Liver (tissue), 9 donors: Measurements from ENCODE around the gene HIBADH. TPM values are rescaled to one million over a fixed set of nuclear protein-coding genes. Genes with fewer than 3 reads are reported as not detected.

Source experiments
- DNase-seq: peaks from one replicate; pipeline ENCODE4 v3.0.0-alpha.2; 2017; ENCODE audit warnings: low spot score
- H3K27ac ChIP-seq, 2 donors: one replicate each; pipeline ENCODE4 v1.7.0; 2013; ENCODE audit warnings: inconsistent platforms in 2 of 2, low read length in 2 of 2, control low read depth in 1 of 2, low read depth in 1 of 2, mild to moderate bottlenecking in 1 of 2
- H3K27me3 ChIP-seq, 4 donors: one replicate each; pipeline versions ENCODE4 v1.6.1 to v1.7.0; 2013; ENCODE audit warnings: low read length in 3 of 4, inconsistent platforms in 1 of 4, mild to moderate bottlenecking in 1 of 4, moderate library complexity in 1 of 4; ENCODE audit not compliant: control insufficient read depth in 4 of 4, insufficient read depth in 4 of 4
- H3K36me3 ChIP-seq, 4 donors: one replicate each; pipeline versions ENCODE4 v1.6.1 to v1.7.0; 2013; ENCODE audit warnings: low read length in 3 of 4, mild to moderate bottlenecking in 3 of 4, low read depth in 1 of 4, moderate library complexity in 1 of 4; ENCODE audit not compliant: control insufficient read depth in 4 of 4, insufficient read depth in 3 of 4
- H3K4me1 ChIP-seq, 4 donors: one replicate each; pipeline versions ENCODE4 v1.6.1 to v1.7.0; 2013; ENCODE audit warnings: low read length in 3 of 4, mild to moderate bottlenecking in 3 of 4, moderate library complexity in 1 of 4; ENCODE audit not compliant: control insufficient read depth in 4 of 4, insufficient read depth in 4 of 4
- H3K4me3 ChIP-seq, 3 donors: one replicate each; pipeline versions ENCODE4 v1.6.1 to v1.7.0; 2013; ENCODE audit warnings: low read length in 3 of 3, control low read depth in 1 of 3, low read depth in 1 of 3, mild to moderate bottlenecking in 1 of 3
- H3K9ac ChIP-seq, 2 donors: one replicate each; pipeline ENCODE4 v1.7.0; 2013; ENCODE audit warnings: low read length in 2 of 2, mild to moderate bottlenecking in 2 of 2, moderate library complexity in 2 of 2, control low read depth in 1 of 2, low read depth in 1 of 2
- H3K9me3 ChIP-seq, 4 donors: one replicate each; pipeline versions ENCODE4 v1.6.1 to v1.7.0; 2013; ENCODE audit warnings: low read length in 3 of 4; ENCODE audit not compliant: control insufficient read depth in 4 of 4
- EGR1 ChIP-seq, 2 donors: IDR thresholded peaks; 2 replicates each; pipeline ENCODE4 v1.6.1; 2016 to 2018; ENCODE audit warnings: antibody characterized with exemption in 2 of 2, low read depth in 2 of 2
- FOXA2 ChIP-seq: IDR thresholded peaks from 2 replicates; pipeline ENCODE4 v1.6.1; 2016; ENCODE audit warnings: antibody characterized with exemption
- GABPA ChIP-seq, 2 donors: IDR thresholded peaks in 1 of 2; conservative IDR thresholded peaks in 1 of 2; 2 replicates each; pipeline ENCODE4 v1.6.1; 2016; ENCODE audit warnings: antibody characterized with exemption in 2 of 2, mild to moderate bottlenecking in 1 of 2, moderate library complexity in 1 of 2
- HNF4A ChIP-seq, 2 donors: conservative IDR thresholded peaks; 2 replicates each; pipeline ENCODE4 v1.6.1; 2016; ENCODE audit warnings: antibody characterized with exemption in 2 of 2, mild to moderate bottlenecking in 2 of 2
- NR2F2 ChIP-seq: IDR thresholded peaks from 2 replicates; pipeline ENCODE4 v1.6.1; 2016; ENCODE audit warnings: antibody characterized with exemption
- RAD21 ChIP-seq, 2 donors: IDR thresholded peaks; 2 replicates each; pipeline ENCODE4 v1.6.1; 2016; ENCODE audit warnings: antibody characterized with exemption in 2 of 2, mild to moderate bottlenecking in 2 of 2
- REST ChIP-seq: IDR thresholded peaks from 2 replicates; pipeline ENCODE4 v1.6.1; 2016; ENCODE audit warnings: antibody characterized with exemption, mild to moderate bottlenecking
- RXRA ChIP-seq, 2 donors: IDR thresholded peaks; 2 replicates each; pipeline ENCODE4 v1.6.1; 2017 to 2018; ENCODE audit warnings: antibody characterized with exemption in 2 of 2, mild to moderate bottlenecking in 1 of 2
- SP1 ChIP-seq: IDR thresholded peaks from 2 replicates; pipeline ENCODE4 v1.6.1; 2018; ENCODE audit warnings: antibody characterized with exemption, mild to moderate bottlenecking
- TAF1 ChIP-seq: conservative IDR thresholded peaks from 2 replicates; pipeline ENCODE4 v1.6.1; 2016; ENCODE audit warnings: antibody characterized with exemption, mild to moderate bottlenecking
- YY1 ChIP-seq: IDR thresholded peaks from 2 replicates; pipeline ENCODE4 v1.6.1; 2016; ENCODE audit warnings: antibody characterized with exemption, mild to moderate bottlenecking
- WGBS: extraction: QIAGEN DNeasy Blood & Tissue Kit; methylation state at CpG from one replicate; pipeline ENCODE4 v1.1.7; 2013; 5-methylcytosine and 5-hydroxymethylcytosine counted together
- polyA plus RNA-seq, 2 donors: library from polyadenylated mRNA; stranded (reverse) in 1 of 2; unstranded in 1 of 2; fragments of 200-250 nt in 1 of 2; fragments of >200 nt in 1 of 2; fragmentation: Nextera tagmentation in 1 of 2; extraction: Ambion mirVana in 1 of 2; gene quantifications; one replicate each; pipeline versions ENCODE4 v1.2.1 to v1.2.3, GENCODE V29; 2013 to 2015
- total RNA-seq, 2 donors: library from RNA; depleted of rRNA; stranded (reverse); fragments of >200 nt; gene quantifications; one replicate each; pipeline ENCODE4 v1.2.3, GENCODE V29; 2014
- TF ChIP-seq, protein P1 (sequence below): fragments of 150-350 bp; IDR thresholded peaks from 2 replicates; pipeline ENCODE4 v1.5.1; 2017; ENCODE audit warnings: improper control_type of control experiment, low read depth, low read length; ENCODE audit not compliant: missing input control
- TF ChIP-seq, protein P2 (sequence below): IDR thresholded peaks from 2 replicates; pipeline ENCODE4 v1.6.1; 2016; ENCODE audit warnings: antibody characterized with exemption
- donor health status: healthy.
- donor health status: healthy.
- donor health status: healthy.
- donor health status: healthy.
- donor health status: healthy.

Gene HIBADH
- total and polyA plus RNA-seq, 4 donors, result 27.7 to 78.9 (median 58.2) TPM

- TF ChIP-seq NR2F2 (no peak), TAF1 (no peak), FOXA2 (no peak), RXRA (IDR thresholded peaks at IDR 0.05) (no peak)
- TF ChIP-seq, protein P1, sequence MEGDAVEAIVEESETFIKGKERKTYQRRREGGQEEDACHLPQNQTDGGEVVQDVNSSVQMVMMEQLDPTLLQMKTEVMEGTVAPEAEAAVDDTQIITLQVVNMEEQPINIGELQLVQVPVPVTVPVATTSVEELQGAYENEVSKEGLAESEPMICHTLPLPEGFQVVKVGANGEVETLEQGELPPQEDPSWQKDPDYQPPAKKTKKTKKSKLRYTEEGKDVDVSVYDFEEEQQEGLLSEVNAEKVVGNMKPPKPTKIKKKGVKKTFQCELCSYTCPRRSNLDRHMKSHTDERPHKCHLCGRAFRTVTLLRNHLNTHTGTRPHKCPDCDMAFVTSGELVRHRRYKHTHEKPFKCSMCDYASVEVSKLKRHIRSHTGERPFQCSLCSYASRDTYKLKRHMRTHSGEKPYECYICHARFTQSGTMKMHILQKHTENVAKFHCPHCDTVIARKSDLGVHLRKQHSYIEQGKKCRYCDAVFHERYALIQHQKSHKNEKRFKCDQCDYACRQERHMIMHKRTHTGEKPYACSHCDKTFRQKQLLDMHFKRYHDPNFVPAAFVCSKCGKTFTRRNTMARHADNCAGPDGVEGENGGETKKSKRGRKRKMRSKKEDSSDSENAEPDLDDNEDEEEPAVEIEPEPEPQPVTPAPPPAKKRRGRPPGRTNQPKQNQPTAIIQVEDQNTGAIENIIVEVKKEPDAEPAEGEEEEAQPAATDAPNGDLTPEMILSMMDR, result no peak
Observed at GRCh38 chr7:27554826-27555225, 107.9 kb downstream of the HIBADH start (continued).

- Histone ChIP-seq H3K27me3 (no peaks in the 10 kb centered on the region), H3K4me3 (no peak overlapping the region), H3K4me1 (no peaks in the 10 kb centered on the region), H3K9ac (no peak overlapping the region), H3K36me3 (peaks cover 0 to 2% (median 0%) of the 10 kb centered on the region in 4 donors), H3K9me3 (no peaks in the 10 kb centered on the region), H3K27ac (no peak overlapping the region)
- TF ChIP-seq TAF1 (no peak), RAD21 (IDR thresholded peaks at IDR 0.05) (no peak), GABPA (IDR thresholded peaks at IDR 0.05 in 1 of 2, conservative IDR thresholded peaks at IDR 0.05 in 1 of 2) (no peak), HNF4A (conservative IDR thresholded peaks at IDR 0.05) (no peak), FOXA2 (no peak), RXRA (IDR thresholded peaks at IDR 0.05) (no peak), EGR1 (IDR thresholded peaks at IDR 0.05; ENCODE audit: low read depth in 2 of 2) (no peak), SP1 (no peak), YY1 (no peak), REST (no peak)
- TF ChIP-seq, protein P2, sequence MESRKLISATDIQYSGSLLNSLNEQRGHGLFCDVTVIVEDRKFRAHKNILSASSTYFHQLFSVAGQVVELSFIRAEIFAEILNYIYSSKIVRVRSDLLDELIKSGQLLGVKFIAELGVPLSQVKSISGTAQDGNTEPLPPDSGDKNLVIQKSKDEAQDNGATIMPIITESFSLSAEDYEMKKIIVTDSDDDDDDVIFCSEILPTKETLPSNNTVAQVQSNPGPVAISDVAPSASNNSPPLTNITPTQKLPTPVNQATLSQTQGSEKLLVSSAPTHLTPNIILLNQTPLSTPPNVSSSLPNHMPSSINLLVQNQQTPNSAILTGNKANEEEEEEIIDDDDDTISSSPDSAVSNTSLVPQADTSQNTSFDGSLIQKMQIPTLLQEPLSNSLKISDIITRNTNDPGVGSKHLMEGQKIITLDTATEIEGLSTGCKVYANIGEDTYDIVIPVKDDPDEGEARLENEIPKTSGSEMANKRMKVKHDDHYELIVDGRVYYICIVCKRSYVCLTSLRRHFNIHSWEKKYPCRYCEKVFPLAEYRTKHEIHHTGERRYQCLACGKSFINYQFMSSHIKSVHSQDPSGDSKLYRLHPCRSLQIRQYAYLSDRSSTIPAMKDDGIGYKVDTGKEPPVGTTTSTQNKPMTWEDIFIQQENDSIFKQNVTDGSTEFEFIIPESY, result no peak
- TF ChIP-seq, protein P1, result no peak
- no peak for DNase-seq
- WGBS, result 82% methylated on average over 5 of the region's 5 CpGs
Observed at GRCh38 chr7:27553273-27553672, 109.4 kb downstream of the HIBADH start.
